ENCODE data around the gene SLX9. TPM values are rescaled to one million over a fixed set of nuclear protein-coding genes. Genes with fewer than 3 reads are reported as not detected.

The SLX9 gene
- total and polyA plus RNA-seq, 8 donors = 5.4 to 83.4 (median 19.3) TPM

DNA sequence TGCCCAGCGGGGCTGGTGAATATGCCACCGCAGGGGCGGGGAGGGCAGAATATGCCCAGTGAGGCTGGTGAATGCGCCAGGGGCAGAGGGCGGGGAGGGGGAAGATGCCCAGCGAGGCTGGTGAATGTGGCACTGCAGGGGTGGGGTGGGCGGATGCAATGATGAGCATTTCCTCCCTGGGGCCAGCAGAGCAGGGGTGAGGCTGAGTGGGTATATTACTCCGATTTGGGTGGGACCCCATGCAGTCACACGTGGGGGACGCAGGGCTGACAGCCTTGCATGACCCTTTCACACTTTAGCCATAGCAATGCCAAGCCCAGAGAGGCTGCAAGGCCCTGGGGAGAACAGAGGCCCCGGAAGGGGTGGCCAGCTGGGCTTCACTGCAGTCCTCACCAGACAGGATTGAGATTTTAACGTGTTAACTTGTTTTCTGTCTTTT, 9.3 kb upstream of the SLX9 start:
- 31 to 48% (median 37%) methylated on average over 12 of the region's 12 CpGs for WGBS, 5 donors
- intact Hi-C loops (cut with DNase I; ENCODE audit: low total_unique reads) = loop anchor here (5.0 kb wide), 1 partner anchor 38 kb away; no protein-coding TSS in a partner anchor
- no peak for DNase-seq
- Histone ChIP-seq H3K4me3 (no peak overlapping the region), H3K27ac (peak overlapping the region in 2 of 5 donors; percentile 57 to 70), H3K4me1 (peaks cover 27 to 72% (median 41%) of the 10 kb centered on the region in 4 donors), H3K36me3 (no peaks in the 10 kb centered on the region), H3K9me3 (peaks cover 0 to 5% (median 0%) of the 10 kb centered on the region in 4 donors), H3K27me3 (peaks cover 6 to 100% (median 58%) of the 10 kb centered on the region in 3 donors)
- TF ChIP-seq POLR2AphosphoS5 (IDR thresholded peaks at IDR 0.05) = no peak
- TF ChIP-seq, protein P1, sequence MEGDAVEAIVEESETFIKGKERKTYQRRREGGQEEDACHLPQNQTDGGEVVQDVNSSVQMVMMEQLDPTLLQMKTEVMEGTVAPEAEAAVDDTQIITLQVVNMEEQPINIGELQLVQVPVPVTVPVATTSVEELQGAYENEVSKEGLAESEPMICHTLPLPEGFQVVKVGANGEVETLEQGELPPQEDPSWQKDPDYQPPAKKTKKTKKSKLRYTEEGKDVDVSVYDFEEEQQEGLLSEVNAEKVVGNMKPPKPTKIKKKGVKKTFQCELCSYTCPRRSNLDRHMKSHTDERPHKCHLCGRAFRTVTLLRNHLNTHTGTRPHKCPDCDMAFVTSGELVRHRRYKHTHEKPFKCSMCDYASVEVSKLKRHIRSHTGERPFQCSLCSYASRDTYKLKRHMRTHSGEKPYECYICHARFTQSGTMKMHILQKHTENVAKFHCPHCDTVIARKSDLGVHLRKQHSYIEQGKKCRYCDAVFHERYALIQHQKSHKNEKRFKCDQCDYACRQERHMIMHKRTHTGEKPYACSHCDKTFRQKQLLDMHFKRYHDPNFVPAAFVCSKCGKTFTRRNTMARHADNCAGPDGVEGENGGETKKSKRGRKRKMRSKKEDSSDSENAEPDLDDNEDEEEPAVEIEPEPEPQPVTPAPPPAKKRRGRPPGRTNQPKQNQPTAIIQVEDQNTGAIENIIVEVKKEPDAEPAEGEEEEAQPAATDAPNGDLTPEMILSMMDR (IDR thresholded peaks at IDR 0.05) = no peak
- no peak for TF ChIP-seq EP300 (IDR thresholded peaks at IDR 0.05)
- no peak for TF ChIP-seq POLR2A (IDR thresholded peaks at IDR 0.05)

DNA sequence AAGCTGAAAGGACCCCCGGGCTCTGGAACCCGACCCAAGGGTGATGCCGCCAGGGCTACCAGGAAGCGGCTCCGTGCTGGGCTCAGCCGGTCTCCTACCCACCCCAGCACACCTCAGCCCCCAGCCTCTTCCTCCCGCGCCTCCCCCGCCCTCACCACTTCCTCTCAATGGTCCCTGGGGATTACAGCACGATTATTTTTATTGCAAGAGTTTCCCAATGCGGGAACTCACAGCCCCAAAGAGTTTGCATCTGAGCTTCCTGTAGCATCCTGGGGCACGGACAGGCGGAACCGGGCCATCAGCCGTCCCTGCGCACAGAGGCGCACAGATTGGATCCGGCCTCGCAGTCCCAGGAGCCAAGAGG, 8.7 kb upstream of the SLX9 start:
- H3K4me3 ChIP-seq = peak overlapping the region; percentile 48 to 63 (median 51)
- WGBS, 5 donors = 3 to 7% (median 5%) methylated on average over 14 to 19 of the region's 19 CpGs
- peaks cover 0 to 5% (median 0%) of the 10 kb centered on the region in 4 donors for H3K9me3 ChIP-seq
- H3K27me3 ChIP-seq = peaks cover 6 to 96% (median 58%) of the 10 kb centered on the region in 3 donors
- H3K27ac ChIP-seq = peak overlapping the region in 4 of 5 donors; percentile 37 to 70 (median 52)
- intact Hi-C loops (cut with DNase I; ENCODE audit: low total_unique reads) = loop anchor here (5.0 kb wide), 1 partner anchor 39 kb away; no protein-coding TSS in a partner anchor
- DNase-seq = no peak
- peaks cover 27 to 66% (median 41%) of the 10 kb centered on the region in 4 donors for H3K4me1 ChIP-seq
- TF ChIP-seq EP300 (IDR thresholded peaks at IDR 0.05) = no peak
- TF ChIP-seq, protein P1 (IDR thresholded peaks at IDR 0.05) = no peak
- no peak for TF ChIP-seq POLR2A (IDR thresholded peaks at IDR 0.05)
- no peak for TF ChIP-seq POLR2AphosphoS5 (IDR thresholded peaks at IDR 0.05)
- no peaks in the 10 kb centered on the region for H3K36me3 ChIP-seq

DNA sequence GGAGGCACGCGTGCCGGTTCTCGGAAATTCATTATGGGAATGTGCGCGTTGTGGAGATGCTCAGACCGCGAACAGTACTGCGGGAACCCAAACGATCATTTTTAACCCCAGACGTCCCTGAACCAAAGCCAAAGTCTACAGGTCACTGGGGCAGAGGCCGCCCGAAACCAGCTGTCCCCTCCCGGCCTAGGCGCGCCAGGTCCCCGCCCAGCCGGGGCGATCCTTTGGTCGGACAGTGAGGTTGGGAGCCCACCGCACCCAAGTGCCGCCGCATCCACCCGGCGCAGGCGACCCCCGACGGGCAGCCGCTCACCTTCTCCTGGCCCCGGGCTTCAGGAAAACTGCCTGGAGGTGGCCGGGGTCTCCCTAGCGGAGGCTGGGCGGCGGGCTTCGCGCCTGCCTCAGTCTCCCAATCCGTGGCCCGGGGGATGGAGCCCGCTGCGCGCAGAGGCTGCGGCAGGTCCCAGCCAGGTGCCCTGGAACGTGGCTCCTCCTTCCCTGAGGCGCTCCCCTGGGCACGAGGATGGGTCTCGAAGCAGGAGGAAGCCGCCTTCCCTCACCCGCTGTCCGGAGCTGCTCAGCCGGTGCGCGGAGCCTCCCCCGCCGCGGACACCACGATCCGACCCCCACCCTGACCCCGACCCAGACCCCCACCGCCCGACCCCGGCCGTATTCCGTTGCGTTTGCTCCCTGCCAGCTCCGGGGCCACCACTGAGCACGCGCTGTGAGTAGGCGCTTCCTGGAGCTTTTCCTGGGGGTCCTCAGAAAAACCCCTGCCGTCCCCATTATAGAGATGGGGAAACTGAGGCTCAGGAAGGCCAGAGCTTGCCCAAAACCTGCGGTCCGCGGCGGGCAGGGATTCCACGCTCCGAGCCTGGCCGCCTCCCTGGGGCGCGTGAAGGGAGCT, 8.1 kb upstream of the SLX9 start:
- H3K4me3 ChIP-seq = peak overlapping the region; percentile 48 to 63 (median 51)
- no peak for DNase-seq
- TF ChIP-seq, protein P1 (IDR thresholded peaks at IDR 0.05) = no peak
- TF ChIP-seq POLR2A (IDR thresholded peaks at IDR 0.05) (no peak), EP300 (IDR thresholded peaks at IDR 0.05) (no peak), POLR2AphosphoS5 (IDR thresholded peaks at IDR 0.05) (no peak)
- peaks cover 24 to 62% (median 41%) of the 10 kb centered on the region in 4 donors for H3K4me1 ChIP-seq
- peaks cover 0 to 5% (median 0%) of the 10 kb centered on the region in 4 donors for H3K9me3 ChIP-seq
- WGBS, 5 donors = 1 to 4% (median 2%) methylated on average over 30 to 78 of the region's 78 CpGs
- peaks cover 6 to 89% (median 58%) of the 10 kb centered on the region in 3 donors for H3K27me3 ChIP-seq
- no peaks in the 10 kb centered on the region for H3K36me3 ChIP-seq
- intact Hi-C loops (cut with DNase I; ENCODE audit: low total_unique reads) = loop anchor here (5.0 kb wide), 1 partner anchor 39 kb away; no protein-coding TSS in a partner anchor
- peak overlapping the region in 4 of 5 donors; percentile 37 to 70 (median 52) for H3K27ac ChIP-seq

DNA sequence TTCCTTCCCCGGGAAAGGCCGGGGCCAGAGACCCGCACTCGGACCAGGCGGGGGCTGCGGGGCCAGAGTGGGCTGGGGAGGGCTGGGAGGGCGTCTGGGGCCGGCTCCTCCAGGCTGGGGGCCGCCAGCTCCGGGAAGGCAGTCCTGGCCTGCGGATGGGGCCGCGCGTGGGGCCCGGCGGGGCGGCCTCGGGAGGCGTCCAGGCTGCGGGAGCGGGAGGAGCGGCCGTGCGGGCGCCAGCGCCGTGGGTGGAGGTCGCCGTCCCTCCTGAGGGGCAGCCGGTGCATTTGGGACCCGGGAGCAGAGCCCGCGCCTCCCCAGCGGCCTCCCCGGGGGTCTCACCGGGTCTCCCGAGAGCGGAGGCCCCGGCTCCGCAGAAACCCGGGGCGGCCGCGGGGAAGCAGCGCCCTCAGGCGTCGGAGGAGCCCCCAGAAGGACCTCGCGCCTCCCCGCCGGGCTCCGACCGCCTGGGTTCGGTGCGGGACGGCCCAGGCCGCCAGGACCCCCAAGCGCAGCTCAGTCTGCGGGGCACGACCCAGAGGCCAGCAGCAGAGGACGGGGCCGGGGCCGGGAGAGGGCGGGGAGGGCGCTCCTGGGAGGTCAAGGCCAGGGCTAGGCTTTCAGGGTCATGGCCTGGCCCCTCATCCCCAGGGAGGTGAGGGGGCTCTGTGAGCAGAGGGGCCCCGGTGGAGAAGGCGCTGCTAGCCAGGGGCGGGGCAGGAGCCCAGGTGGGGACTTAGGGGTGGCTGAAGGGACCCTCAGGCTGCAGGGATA, 7.2 kb upstream of the SLX9 start:
- peak in 1 of 2 donors; percentile 72 for DNase-seq
- Histone ChIP-seq H3K27ac (peak overlapping the region in 3 of 5 donors; percentile 42 to 70 (median 57)), H3K9me3 (peaks cover 0 to 5% (median 0%) of the 10 kb centered on the region in 4 donors), H3K4me3 (peak overlapping the region; percentile 48 to 63 (median 51)), H3K27me3 (peaks cover 6 to 81% (median 53%) of the 10 kb centered on the region in 3 donors), H3K4me1 (peaks cover 21 to 53% (median 35%) of the 10 kb centered on the region in 4 donors), H3K36me3 (no peaks in the 10 kb centered on the region)
- WGBS, 5 donors = 1 to 5% (median 2%) methylated on average over 7 to 68 of the region's 68 CpGs
- intact Hi-C loops (cut with DNase I; ENCODE audit: low total_unique reads) = loop anchor here (5.0 kb wide), 1 partner anchor 40 kb away; no protein-coding TSS in a partner anchor
- no peak for TF ChIP-seq POLR2AphosphoS5 (IDR thresholded peaks at IDR 0.05)
- TF ChIP-seq, protein P1 (IDR thresholded peaks at IDR 0.05) = peak in 3 of 7 experiments; percentile 38 to 67 (median 45)

All from stomach (tissue), 9 donors.